WTC11 (cell line): ENCODE data around the gene PRKAR2A. TPM values are rescaled to one million over a fixed set of nuclear protein-coding genes. Genes with fewer than 3 reads are reported as not detected.

Experiments used
- ATAC-seq: fragments of 200-7000 bp; cut with Tn5 transposase; 2 replicates; pipeline ENCODE4 v1.10.0; 2021; ENCODE audit warnings: mild to moderate bottlenecking, moderate library complexity
- CTCF ChIA-PET: fragments of 300-600 bp; sonication (Branson Sonifier 250); formaldehyde crosslinking; loops from one replicate; lab custom pipeline; 2021; ENCODE audit warnings: antibody characterized with exemption; lab: Charles Lee
- POLR2A ChIA-PET: fragments of 350-600 bp; sonication (Branson Sonifier 250); formaldehyde crosslinking; loops from one replicate; lab custom pipeline; 2021; ENCODE audit warnings: antibody characterized with exemption; lab: Charles Lee
- DNase-seq: peaks from one replicate; pipeline ENCODE4 v3.0.0; 2021; ENCODE audit warnings: low spot score
- H3K27ac Mint-ChIP-seq: 2 replicates; pipeline ENCODE4 v1.8.0; 2021; ENCODE audit warnings: mixed read lengths
- H3K27me3 Mint-ChIP-seq: 2 replicates; pipeline ENCODE4 v1.8.0; 2021; ENCODE audit warnings: low read depth, mild to moderate bottlenecking, moderate library complexity, mixed read lengths
- H3K36me3 Mint-ChIP-seq: 2 replicates; pipeline ENCODE4 v1.8.0; 2021; ENCODE audit warnings: mixed read lengths
- H3K4me1 Mint-ChIP-seq: 2 replicates; pipeline ENCODE4 v1.8.0; 2022; ENCODE audit warnings: mixed read lengths
- H3K4me3 Mint-ChIP-seq: 2 replicates; pipeline ENCODE4 v1.8.0; 2021; ENCODE audit warnings: mild to moderate bottlenecking, moderate library complexity, mixed read lengths
- H3K9me3 Mint-ChIP-seq: 2 replicates; pipeline ENCODE4 v1.8.0; 2021; ENCODE audit warnings: mixed read lengths
- AR ChIP-seq: fragments of 250-450 bp; sonication (Bioruptor Pico); IDR thresholded peaks from 2 replicates; pipeline ENCODE4 v1.9.0; 2021; ENCODE audit warnings: mild to moderate bottlenecking
- ARID4B ChIP-seq: sonication (generic); formaldehyde crosslinking; IDR thresholded peaks from 2 replicates; pipeline ENCODE4 v1.8.0; 2023; ENCODE audit warnings: missing genetic modification reagents, mild to moderate bottlenecking, borderline replicate concordance
- CREM ChIP-seq: sonication (generic); formaldehyde crosslinking; IDR thresholded peaks from 2 replicates; pipeline ENCODE4 v1.8.1; 2022; ENCODE audit warnings: mild to moderate bottlenecking, missing genetic modification reagents, moderate library complexity
- E2F5 ChIP-seq: sonication (generic); formaldehyde crosslinking; IDR thresholded peaks from 2 replicates; pipeline ENCODE4 v1.8.1; 2022; ENCODE audit warnings: mild to moderate bottlenecking, moderate library complexity, missing genetic modification reagents
- ESRRA ChIP-seq: sonication (generic); formaldehyde crosslinking; IDR thresholded peaks from 2 replicates; pipeline ENCODE4 v1.8.1; 2022; ENCODE audit warnings: mild to moderate bottlenecking, missing genetic modification reagents, borderline replicate concordance
- FOXP1 ChIP-seq: sonication (generic); formaldehyde crosslinking; IDR thresholded peaks from 2 replicates; pipeline ENCODE4 v1.8.0; 2022; ENCODE audit warnings: missing genetic modification reagents, mild to moderate bottlenecking, moderate library complexity, borderline replicate concordance
- GABPB1 ChIP-seq: sonication (generic); formaldehyde crosslinking; IDR thresholded peaks from 2 replicates; pipeline ENCODE4 v1.8.1; 2023; ENCODE audit warnings: mild to moderate bottlenecking, missing genetic modification reagents
- HMGXB4 ChIP-seq: sonication (generic); formaldehyde crosslinking; IDR thresholded peaks from 2 replicates; pipeline ENCODE4 v1.8.1; 2023; ENCODE audit warnings: mild to moderate bottlenecking, moderate library complexity, missing genetic modification reagents
- JUN ChIP-seq: sonication (generic); formaldehyde crosslinking; IDR thresholded peaks from 2 replicates; pipeline ENCODE4 v1.8.0; 2023; ENCODE audit warnings: mild to moderate bottlenecking, missing genetic modification reagents
- NFATC4 ChIP-seq: fragments of 250-450 bp; sonication (Bioruptor Pico); IDR thresholded peaks from 2 replicates; pipeline ENCODE4 v1.9.0; 2021; ENCODE audit warnings: mild to moderate bottlenecking
- PRRX2 ChIP-seq: fragments of 250-450 bp; sonication (Bioruptor Pico); IDR thresholded peaks from 2 replicates; pipeline ENCODE4 v1.8.0; 2021; ENCODE audit warnings: mild to moderate bottlenecking
- RELA ChIP-seq: sonication (generic); formaldehyde crosslinking; IDR thresholded peaks from 2 replicates; pipeline ENCODE4 v1.8.1; 2022; ENCODE audit warnings: missing genetic modification reagents, mild to moderate bottlenecking, borderline replicate concordance
- SMAD3 ChIP-seq: sonication (generic); formaldehyde crosslinking; IDR thresholded peaks from 2 replicates; pipeline ENCODE4 v1.8.0; 2022; ENCODE audit warnings: missing genetic modification reagents, mild to moderate bottlenecking, borderline replicate concordance
- ZBTB21 ChIP-seq: sonication (generic); formaldehyde crosslinking; IDR thresholded peaks from 2 replicates; pipeline ENCODE4 v1.8.1; 2023; ENCODE audit warnings: mild to moderate bottlenecking, missing genetic modification reagents, borderline replicate concordance
- ZNF263 ChIP-seq: sonication (generic); formaldehyde crosslinking; IDR thresholded peaks from 2 replicates; pipeline ENCODE4 v1.8.1; 2022; ENCODE audit warnings: low read depth, mild to moderate bottlenecking, moderate library complexity, missing genetic modification reagents
- ZNF317 ChIP-seq: sonication (generic); formaldehyde crosslinking; IDR thresholded peaks from 2 replicates; pipeline ENCODE4 v1.8.1; 2023; ENCODE audit warnings: low read depth, mild to moderate bottlenecking, moderate library complexity, missing genetic modification reagents, borderline replicate concordance
- ZNF396 ChIP-seq: fragments of 250-450 bp; sonication (Bioruptor Pico); IDR thresholded peaks from 2 replicates; pipeline ENCODE4 v1.8.0; 2021; ENCODE audit warnings: mild to moderate bottlenecking, moderate library complexity, borderline replicate concordance
- ZNF416 ChIP-seq: fragments of 250-450 bp; sonication (Bioruptor Pico); IDR thresholded peaks from 2 replicates; pipeline ENCODE4 v1.9.0; 2021; ENCODE audit warnings: mild to moderate bottlenecking, inconsistent platforms
- ZNF671 ChIP-seq: fragments of 250-450 bp; sonication (Bioruptor Pico); IDR thresholded peaks from 2 replicates; pipeline ENCODE4 v1.8.0; 2021; ENCODE audit warnings: mild to moderate bottlenecking
- total RNA-seq: library from RNA; stranded (reverse); gene quantifications from 3 replicates; pipeline ENCODE4 v1.2.3, GENCODE V29; 2021

PRKAR2A gene
- total RNA-seq, 1 experiment from 2014 or later = 57.2 TPM

GRCh38 chr3:48759071-48759470, 88.6 kb downstream of the PRKAR2A start:
- no peak for TF ChIP-seq HMGXB4 (CRISPR knock-in tag)
- no peak for TF ChIP-seq ESRRA (CRISPR knock-in tag)
- no peak for TF ChIP-seq AR (CRISPR knock-in tag)
- TF ChIP-seq ZBTB21 (CRISPR knock-in tag) = no peak
- no peak for TF ChIP-seq CREM (CRISPR knock-in tag)
- TF ChIP-seq ARID4B = no peak
- no peak for TF ChIP-seq NFATC4
- no peak for TF ChIP-seq ZNF317 (CRISPR knock-in tag)
- no peak for TF ChIP-seq E2F5 (CRISPR knock-in tag)
- TF ChIP-seq ZNF263 (CRISPR knock-in tag) = no peak
- no peak for TF ChIP-seq ZNF671
- ChIA-PET POLR2A (interaction anchor here (0.6 to 0.7 kb wide), 2 partner anchors 988 to 1041 kb away, joined by 3 to 4 read pairs; partner anchors contain the start of gene CDHR4), CTCF (interaction anchor here (0.6 kb wide), 1 partner anchor 19 kb away, joined by 3 read pairs; no protein-coding TSS in a partner anchor)
- Mint-ChIP-seq H3K4me3 (no peak overlapping the region), H3K27me3 (no peaks in the 10 kb centered on the region), H3K27ac (no peak overlapping the region), H3K9me3 (no peaks in the 10 kb centered on the region), H3K4me1 (no peaks in the 10 kb centered on the region), H3K36me3 (no peaks in the 10 kb centered on the region)
- ATAC-seq = no peak
- no peak for DNase-seq

- TF ChIP-seq NFATC4 = no peak
- no peak for TF ChIP-seq ZNF396
- TF ChIP-seq FOXP1 = no peak
- TF ChIP-seq PRRX2 (CRISPR knock-in tag) = no peak
- no peak for TF ChIP-seq GABPB1 (CRISPR knock-in tag)
- no peak for TF ChIP-seq ZNF416 (CRISPR knock-in tag)
- no peak for TF ChIP-seq ZNF671
- TF ChIP-seq JUN = no peak
- no peak for TF ChIP-seq RELA (CRISPR knock-in tag)
- TF ChIP-seq SMAD3 (CRISPR knock-in tag) = no peak
- TF ChIP-seq ZNF317 (CRISPR knock-in tag) = no peak
- H3K27ac Mint-ChIP-seq = no peak overlapping the region
- no peaks in the 10 kb centered on the region for H3K27me3 Mint-ChIP-seq
- no peak overlapping the region for H3K4me3 Mint-ChIP-seq
- H3K9me3 Mint-ChIP-seq = no peaks in the 10 kb centered on the region
- ATAC-seq = no peak
- no peak for DNase-seq
- no peaks in the 10 kb centered on the region for H3K36me3 Mint-ChIP-seq
- POLR2A ChIA-PET = no interaction called here
- CTCF ChIA-PET = interaction anchor here (1.7 kb wide), 1 partner anchor 17 kb away, joined by 12 read pairs; no protein-coding TSS in a partner anchor
- H3K4me1 Mint-ChIP-seq = no peaks in the 10 kb centered on the region
Measured at GRCh38 chr3:48756640-48757039, 91.0 kb downstream of the PRKAR2A start.
